HG02588 (cell line): Measurements from ENCODE around the gene MPC2.
"Not testable (repeated sequence)": the region's sequence is repeated elsewhere in the genome, so short reads cannot be mapped to it uniquely, and the experiment has no call there.

Source experiments
- ATAC-seq: cut with Tn5 transposase; IDR thresholded peaks from one replicate; pipeline ENCODE4 v1.9.1; 2021; ENCODE audit warnings: mild to moderate bottlenecking, moderate library complexity; ENCODE audit not compliant: unreplicated experiment

MPC2 gene

GRCh38 chr1:167909691-167910180 lies 27.1 kb downstream of the MPC2 start:
- no peak for ATAC-seq

GRCh38 chr1:167905671-167906070 lies 31.2 kb downstream of the MPC2 start:
- no peak for ATAC-seq

GRCh38 chr1:167905182-167905581 lies 31.7 kb downstream of the MPC2 start:
- no peak for ATAC-seq

GRCh38 chr1:167904652-167905130 lies 32.2 kb downstream of the MPC2 start:
- ATAC-seq: no peak

- ATAC-seq: no peak
Observed at GRCh38 chr1:167900907-167901306, 36.0 kb downstream of the MPC2 start.

GRCh38 chr1:167899253-167899681 lies 37.6 kb downstream of the MPC2 start:
- peak; percentile 77 for ATAC-seq

- no peak for ATAC-seq
Observed at GRCh38 chr1:167898578-167899222, 38.2 kb downstream of the MPC2 start.

- ATAC-seq: no peak
Observed at GRCh38 chr1:167893798-167894197, 43.1 kb downstream of the MPC2 start.

- ATAC-seq: no peak
Observed at GRCh38 chr1:167890400-167890799, 46.5 kb downstream of the MPC2 start.

GRCh38 chr1:167887187-167887586 lies 49.7 kb downstream of the MPC2 start:
- ATAC-seq: not testable (repeated sequence)

GRCh38 chr1:167882376-167882775 lies 54.5 kb downstream of the MPC2 start:
- ATAC-seq: no peak

- no peak for ATAC-seq
Observed at GRCh38 chr1:167881786-167882185, 55.1 kb downstream of the MPC2 start.

GRCh38 chr1:167881069-167881468 lies 55.8 kb downstream of the MPC2 start:
- ATAC-seq: no peak

- ATAC-seq: no peak
Observed at GRCh38 chr1:167880580-167881021, 56.3 kb downstream of the MPC2 start.

GRCh38 chr1:167879508-167879907 lies 57.4 kb downstream of the MPC2 start:
- ATAC-seq: no peak

GRCh38 chr1:167878372-167879160 lies 58.3 kb downstream of the MPC2 start:
- ATAC-seq: no peak

GRCh38 chr1:167876597-167877175 lies 60.2 kb downstream of the MPC2 start:
- no peak for ATAC-seq

GRCh38 chr1:167871331-167871730 lies 65.5 kb downstream of the MPC2 start:
- no peak for ATAC-seq

GRCh38 chr1:167869157-167870001 lies 67.5 kb downstream of the MPC2 start:
- not testable (repeated sequence) for ATAC-seq

GRCh38 chr1:167866739-167867414 lies 70.0 kb downstream of the MPC2 start:
- not testable (repeated sequence) for ATAC-seq
